ENCODE data around the gene REEP1. TPM values are rescaled to one million over a fixed set of nuclear protein-coding genes. Genes with fewer than 3 reads are reported as not detected.

REEP1 gene
- total RNA-seq, 3 donors from 2014 or later, result 3.8 to 50.3 (median 6.1) TPM

GRCh38 chr2:86375623-86376022 lies 38.2 kb upstream of the REEP1 start:
- intact Hi-C loops (cut with DNase I, micrococcal nuclease), result loop anchor here in 1 of 2 donors (10.0 kb wide), 1 partner anchor 151 kb away; no protein-coding TSS in a partner anchor
- DNase-seq, result no peak

GRCh38 chr2:86372641-86373502 lies 35.4 kb upstream of the REEP1 start:
- intact Hi-C loops (cut with DNase I, micrococcal nuclease), result loop anchor here (5.0 to 10.0 kb wide), 2 partner anchors 148 to 151 kb away; no protein-coding TSS in a partner anchor
- peak; percentile 83 for ATAC-seq

More at GRCh38 chr2:86375623-86376022, 38.2 kb upstream of the REEP1 start:
- no peak for TF ChIP-seq CTCF (IDR thresholded peaks at IDR 0.05)
- peaks cover 9% of the 10 kb centered on the region for H3K4me1 ChIP-seq (ENCODE audit: low read depth)
- no peaks in the 10 kb centered on the region for H3K36me3 ChIP-seq (ENCODE audit: low read depth)
- no peak for ATAC-seq
- H3K4me3 ChIP-seq, result no peak overlapping the region
- no peaks in the 10 kb centered on the region for H3K9me3 ChIP-seq

GRCh38 chr2:86372133-86372532 lies 34.7 kb upstream of the REEP1 start:
- Histone ChIP-seq H3K4me3 (no peak overlapping the region), H3K4me1 (ENCODE audit: low read depth) (peaks cover 22% of the 10 kb centered on the region), H3K9me3 (no peaks in the 10 kb centered on the region), H3K36me3 (ENCODE audit: low read depth) (no peaks in the 10 kb centered on the region)
- DNase-seq, result no peak
- no peak for ATAC-seq
- TF ChIP-seq CTCF (IDR thresholded peaks at IDR 0.05), result no peak
- intact Hi-C loops (cut with DNase I, micrococcal nuclease), result loop anchor here (5.0 to 10.0 kb wide), 2 partner anchors 147 to 150 kb away; no protein-coding TSS in a partner anchor

More at GRCh38 chr2:86372641-86373502, 35.4 kb upstream of the REEP1 start:
- peak; percentile 37 for TF ChIP-seq CTCF (IDR thresholded peaks at IDR 0.05)
- H3K9me3 ChIP-seq, result no peaks in the 10 kb centered on the region
- peaks cover 18% of the 10 kb centered on the region for H3K4me1 ChIP-seq (ENCODE audit: low read depth)
- peak in 2 of 3 donors; percentile 37 to 81 for DNase-seq
- no peak overlapping the region for H3K4me3 ChIP-seq
- no peaks in the 10 kb centered on the region for H3K36me3 ChIP-seq (ENCODE audit: low read depth)

GRCh38 chr2:86371527-86371926 lies 34.1 kb upstream of the REEP1 start:
- ATAC-seq, result peak; percentile 74
- DNase-seq, result no peak
- no peaks in the 10 kb centered on the region for H3K36me3 ChIP-seq (ENCODE audit: low read depth)
- H3K4me3 ChIP-seq, result no peak overlapping the region
- TF ChIP-seq CTCF (IDR thresholded peaks at IDR 0.05), result no peak
- H3K9me3 ChIP-seq, result no peaks in the 10 kb centered on the region
- intact Hi-C loops (cut with DNase I, micrococcal nuclease), result loop anchor here (5.0 to 10.0 kb wide), 2 partner anchors 147 to 149 kb away; no protein-coding TSS in a partner anchor
- peaks cover 22% of the 10 kb centered on the region for H3K4me1 ChIP-seq (ENCODE audit: low read depth)

GRCh38 chr2:86370579-86370978 lies 33.2 kb upstream of the REEP1 start:
- H3K36me3 ChIP-seq (ENCODE audit: low read depth), result no peaks in the 10 kb centered on the region
- TF ChIP-seq CTCF (IDR thresholded peaks at IDR 0.05), result no peak
- intact Hi-C loops (cut with DNase I, micrococcal nuclease), result loop anchor here (5.0 to 10.0 kb wide), 2 partner anchors 146 to 148 kb away; no protein-coding TSS in a partner anchor
- H3K4me1 ChIP-seq (ENCODE audit: low read depth), result peaks cover 22% of the 10 kb centered on the region
- no peaks in the 10 kb centered on the region for H3K9me3 ChIP-seq
- H3K4me3 ChIP-seq, result no peak overlapping the region
- DNase-seq (no peak), ATAC-seq (peak; percentile 36)
